Stimulated activated naive B cell treated with anti-CD40 and anti-IgM and Interleukin-4, amounts not matched to agents 10 μg/mL and 1 μg/mL and 100 μg/mL, for 72 hours (primary cell): ENCODE data around the gene NEU1.
A peak's percentile ranks its signal among the peaks of the same experiment; 100 is the strongest.

Experiments used
- ATAC-seq, 2 donors: fragments of 150-1000 bp; cut with Tn5 transposase; replicated peaks; 2 replicates each; pipeline ENCODE4 v1.10.0; 2021; ENCODE audit warnings: moderate library complexity in 1 of 2
- DNase-seq: peaks from one replicate; pipeline ENCODE4 v3.0.0; 2021
- H3K27ac Mint-ChIP-seq: one replicate; pipeline ENCODE4 v1.8.0; 2022; ENCODE audit warnings: mild to moderate bottlenecking, mixed read lengths
- H3K27me3 Mint-ChIP-seq, 2 donors: one replicate each; pipeline ENCODE4 v1.8.0; 2022; ENCODE audit warnings: mixed read lengths in 2 of 2
- H3K36me3 Mint-ChIP-seq, 2 donors: one replicate each; pipeline ENCODE4 v1.8.0; 2022; ENCODE audit warnings: mixed read lengths in 2 of 2, mild to moderate bottlenecking in 1 of 2
- H3K4me1 Mint-ChIP-seq, 2 donors: one replicate each; pipeline ENCODE4 v1.8.0; 2022; ENCODE audit warnings: mixed read lengths in 2 of 2, mild to moderate bottlenecking in 1 of 2
- H3K4me3 Mint-ChIP-seq, 2 donors: one replicate each; pipeline ENCODE4 v1.8.0; 2022; ENCODE audit warnings: mild to moderate bottlenecking in 2 of 2, mixed read lengths in 2 of 2, moderate library complexity in 1 of 2
- H3K9me3 Mint-ChIP-seq, 2 donors: one replicate each; pipeline ENCODE4 v1.8.0; 2022; ENCODE audit warnings: mixed read lengths in 2 of 2, mild to moderate bottlenecking in 1 of 2

Gene NEU1

GRCh38 chr6:31884528-31885035, 22.0 kb upstream of the NEU1 start:
- H3K27ac Mint-ChIP-seq = no peak overlapping the region
- no peaks in the 10 kb centered on the region for H3K27me3 Mint-ChIP-seq
- no peak for ATAC-seq
- peaks cover 3 to 4% of the 10 kb centered on the region in 2 donors for H3K4me1 Mint-ChIP-seq
- DNase-seq = no peak
- H3K9me3 Mint-ChIP-seq = no peaks in the 10 kb centered on the region
- H3K36me3 Mint-ChIP-seq = peaks cover 55 to 73% of the 10 kb centered on the region in 2 donors
- no peak overlapping the region for H3K4me3 Mint-ChIP-seq

- no peak overlapping the region for H3K27ac Mint-ChIP-seq
- no peaks in the 10 kb centered on the region for H3K27me3 Mint-ChIP-seq
- peaks cover 58 to 73% of the 10 kb centered on the region in 2 donors for H3K36me3 Mint-ChIP-seq
- DNase-seq = no peak
- H3K4me3 Mint-ChIP-seq = no peak overlapping the region
- no peak for ATAC-seq
- no peaks in the 10 kb centered on the region for H3K9me3 Mint-ChIP-seq
- H3K4me1 Mint-ChIP-seq = peaks cover 0 to 3% of the 10 kb centered on the region in 2 donors
Observed at GRCh38 chr6:31883676-31884075, 21.1 kb upstream of the NEU1 start.

GRCh38 chr6:31882344-31882743, 19.7 kb upstream of the NEU1 start:
- Mint-ChIP-seq H3K4me3 (no peak overlapping the region), H3K27me3 (no peaks in the 10 kb centered on the region), H3K36me3 (peaks cover 51 to 67% of the 10 kb centered on the region in 2 donors), H3K9me3 (no peaks in the 10 kb centered on the region), H3K4me1 (peaks cover 0 to 1% of the 10 kb centered on the region in 2 donors), H3K27ac (no peak overlapping the region)
- DNase-seq = no peak
- ATAC-seq = no peak

GRCh38 chr6:31881136-31881859, 18.7 kb upstream of the NEU1 start:
- ATAC-seq (no peak), DNase-seq (no peak)
- Mint-ChIP-seq H3K27me3 (no peaks in the 10 kb centered on the region), H3K4me3 (no peak overlapping the region), H3K4me1 (peaks cover 0 to 1% of the 10 kb centered on the region in 2 donors), H3K9me3 (no peaks in the 10 kb centered on the region), H3K27ac (no peak overlapping the region), H3K36me3 (peaks cover 44 to 60% of the 10 kb centered on the region in 2 donors)

- no peak for DNase-seq
- peaks cover 0 to 1% of the 10 kb centered on the region in 2 donors for H3K4me1 Mint-ChIP-seq
- H3K27me3 Mint-ChIP-seq = no peaks in the 10 kb centered on the region
- H3K9me3 Mint-ChIP-seq = no peaks in the 10 kb centered on the region
- ATAC-seq = no peak
- H3K27ac Mint-ChIP-seq = no peak overlapping the region
- H3K4me3 Mint-ChIP-seq = no peak overlapping the region
- H3K36me3 Mint-ChIP-seq = peaks cover 37 to 53% of the 10 kb centered on the region in 2 donors
Observed at GRCh38 chr6:31880616-31881015, 18.0 kb upstream of the NEU1 start.

GRCh38 chr6:31879901-31880300, 17.3 kb upstream of the NEU1 start:
- Mint-ChIP-seq H3K4me1 (peaks cover 0 to 1% of the 10 kb centered on the region in 2 donors), H3K36me3 (peaks cover 36 to 46% of the 10 kb centered on the region in 2 donors), H3K27ac (no peak overlapping the region), H3K27me3 (no peaks in the 10 kb centered on the region), H3K4me3 (no peak overlapping the region), H3K9me3 (no peaks in the 10 kb centered on the region)
- no peak for ATAC-seq
- no peak for DNase-seq

GRCh38 chr6:31879143-31879542, 16.5 kb upstream of the NEU1 start:
- Mint-ChIP-seq H3K27me3 (no peaks in the 10 kb centered on the region), H3K36me3 (peaks cover 36 to 45% of the 10 kb centered on the region in 2 donors), H3K4me3 (no peak overlapping the region), H3K9me3 (no peaks in the 10 kb centered on the region), H3K27ac (peak overlapping the region; percentile 51), H3K4me1 (peaks cover 0 to 1% of the 10 kb centered on the region in 2 donors)
- ATAC-seq (no peak), DNase-seq (no peak)

GRCh38 chr6:31878726-31879125, 16.1 kb upstream of the NEU1 start, which contains the start of gene SLC44A4:
Gene SLC44A4, minus strand, starts transcription at chr6:31878997. Its CDS starts 17 bp downstream, at chr6:31878980.
- ATAC-seq = peak in 1 of 2 donors; percentile 8
- Mint-ChIP-seq H3K27ac (peak within 1 kb of the TSS; percentile 79), H3K36me3 (peaks cover 36 to 40% of the 10 kb centered on the region in 2 donors), H3K4me1 (peaks cover 0 to 1% of the 10 kb centered on the region in 2 donors), H3K9me3 (no peaks in the 10 kb centered on the region), H3K27me3 (no peaks in the 10 kb centered on the region), H3K4me3 (no peak within 1 kb of the TSS)
- DNase-seq = no peak

GRCh38 chr6:31878222-31878621, 15.6 kb upstream of the NEU1 start:
- Mint-ChIP-seq H3K36me3 (peaks cover 32 to 38% of the 10 kb centered on the region in 2 donors), H3K4me1 (peaks cover 0 to 1% of the 10 kb centered on the region in 2 donors), H3K4me3 (no peak overlapping the region), H3K9me3 (no peaks in the 10 kb centered on the region), H3K27me3 (no peaks in the 10 kb centered on the region), H3K27ac (peak overlapping the region; percentile 79)
- ATAC-seq (no peak), DNase-seq (no peak)

- Mint-ChIP-seq H3K4me1 (peaks cover 0 to 1% of the 10 kb centered on the region in 2 donors), H3K27ac (no peak overlapping the region), H3K36me3 (peaks cover 27 to 33% of the 10 kb centered on the region in 2 donors), H3K4me3 (no peak overlapping the region), H3K27me3 (no peaks in the 10 kb centered on the region), H3K9me3 (no peaks in the 10 kb centered on the region)
- DNase-seq (no peak), ATAC-seq (peak in 1 of 2 donors; percentile 8)
Observed at GRCh38 chr6:31877651-31878161, 15.1 kb upstream of the NEU1 start.

- no peak overlapping the region for H3K4me3 Mint-ChIP-seq
- peaks cover 23 to 28% of the 10 kb centered on the region in 2 donors for H3K36me3 Mint-ChIP-seq
- peaks cover 0 to 1% of the 10 kb centered on the region in 2 donors for H3K4me1 Mint-ChIP-seq
- no peaks in the 10 kb centered on the region for H3K9me3 Mint-ChIP-seq
- no peak overlapping the region for H3K27ac Mint-ChIP-seq
- no peaks in the 10 kb centered on the region for H3K27me3 Mint-ChIP-seq
- ATAC-seq (no peak), DNase-seq (no peak)
Observed at GRCh38 chr6:31877125-31877650, 14.6 kb upstream of the NEU1 start.

- Mint-ChIP-seq H3K4me1 (peaks cover 0 to 1% of the 10 kb centered on the region in 2 donors), H3K36me3 (peaks cover 18 to 21% of the 10 kb centered on the region in 2 donors), H3K4me3 (no peak overlapping the region), H3K9me3 (no peaks in the 10 kb centered on the region), H3K27me3 (peaks cover 4 to 6% of the 10 kb centered on the region in 2 donors), H3K27ac (no peak overlapping the region)
- DNase-seq = no peak
- ATAC-seq = no peak
Observed at GRCh38 chr6:31876357-31876756, 13.7 kb upstream of the NEU1 start.

GRCh38 chr6:31875877-31876276, 13.3 kb upstream of the NEU1 start:
- Mint-ChIP-seq H3K27me3 (peaks cover 4 to 6% of the 10 kb centered on the region in 2 donors), H3K27ac (no peak overlapping the region), H3K4me3 (no peak overlapping the region), H3K36me3 (peaks cover 14 to 16% of the 10 kb centered on the region in 2 donors), H3K9me3 (no peaks in the 10 kb centered on the region), H3K4me1 (no peaks in the 10 kb centered on the region)
- ATAC-seq (no peak), DNase-seq (no peak)

GRCh38 chr6:31874836-31875572, 12.4 kb upstream of the NEU1 start:
- H3K27me3 Mint-ChIP-seq = peaks cover 4 to 6% of the 10 kb centered on the region in 2 donors
- no peaks in the 10 kb centered on the region for H3K9me3 Mint-ChIP-seq
- no peak for DNase-seq
- no peak for ATAC-seq
- H3K4me3 Mint-ChIP-seq = no peak overlapping the region
- peak overlapping the region; percentile 20 for H3K27ac Mint-ChIP-seq
- H3K4me1 Mint-ChIP-seq = no peaks in the 10 kb centered on the region
- peaks cover 10 to 11% of the 10 kb centered on the region in 2 donors for H3K36me3 Mint-ChIP-seq
